Measurements from ENCODE around the gene NIFK.
"Not testable (repeated sequence)": the region's sequence is repeated elsewhere in the genome, so short reads cannot be mapped to it uniquely, and the experiment has no call there.

The NIFK gene

DNA sequence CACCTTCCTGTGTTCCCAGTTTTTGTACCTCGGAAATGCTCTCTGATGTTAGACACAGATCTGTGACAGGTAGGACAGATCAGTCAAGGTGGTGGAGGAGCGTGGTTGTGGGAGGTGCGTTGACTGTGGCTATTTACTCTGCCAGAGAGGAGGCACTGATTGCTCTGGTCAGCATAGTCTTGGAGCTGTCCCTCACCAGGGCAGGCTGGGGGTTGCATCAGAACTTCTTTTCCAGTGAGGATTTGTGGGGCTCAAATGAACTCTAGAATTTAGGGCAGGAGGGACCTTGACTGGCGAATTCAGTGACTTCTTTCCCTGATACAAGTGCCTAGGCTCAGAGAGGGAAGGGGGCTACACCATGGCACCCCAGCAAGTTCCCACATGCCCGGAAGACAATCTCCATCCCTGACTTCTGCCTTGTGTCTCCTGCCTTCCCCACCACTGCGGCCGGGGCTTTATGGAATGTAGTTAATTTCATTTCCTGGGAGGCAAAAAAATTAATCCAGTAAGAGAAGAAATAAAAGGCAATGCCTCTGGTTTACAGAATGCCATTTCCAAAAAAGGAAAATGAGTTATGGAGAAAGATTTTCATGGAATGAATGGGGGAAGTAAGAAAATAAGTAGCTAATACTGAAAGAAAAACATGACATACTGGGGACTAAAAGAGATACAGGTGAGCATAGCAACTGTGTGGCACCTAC, 26.1 kb downstream of the NIFK start:
- Mint-ChIP-seq H3K4me3 (no peak overlapping the region), H3K36me3 (no peaks in the 10 kb centered on the region), H3K27me3 (no peaks in the 10 kb centered on the region), H3K9me3 (ENCODE audit: low read depth) (no peaks in the 10 kb centered on the region), H3K4me1 (ENCODE audit: low read depth) (no peaks in the 10 kb centered on the region), H3K27ac (no peak overlapping the region)

DNA sequence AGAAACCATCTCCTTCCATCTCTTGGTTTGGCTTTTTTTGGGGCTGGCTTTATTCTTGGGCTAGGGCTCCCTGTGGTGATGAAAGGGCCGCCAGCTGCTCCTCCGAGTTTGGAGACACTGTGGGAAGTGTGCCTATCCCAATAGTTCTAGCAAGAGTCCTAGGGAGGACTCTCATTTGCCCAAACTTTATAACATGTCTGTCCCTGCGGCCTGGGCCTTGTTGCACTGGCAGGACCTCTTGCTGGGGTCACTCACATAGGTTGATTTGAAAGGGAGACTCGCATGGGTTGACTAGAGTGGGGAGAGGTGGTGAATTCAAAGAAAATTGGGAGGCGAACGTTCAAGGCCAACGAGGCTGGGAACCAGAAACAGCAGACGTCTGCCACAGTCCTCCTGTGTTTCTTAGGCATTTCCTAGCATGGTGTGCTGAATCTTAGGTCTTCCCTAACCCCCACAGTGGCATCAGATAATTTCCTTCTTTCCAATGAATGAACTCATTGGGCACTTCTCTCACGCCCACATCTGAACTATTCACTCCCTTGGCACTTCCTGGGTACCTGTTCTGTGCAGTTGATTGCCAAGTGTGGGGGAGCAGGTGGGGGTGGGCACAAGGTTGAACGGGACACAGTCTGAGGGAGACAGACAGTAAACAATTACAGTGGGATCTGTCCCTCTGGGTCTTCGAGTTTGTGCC, 26.8 kb downstream of the NIFK start:
- H3K36me3 Mint-ChIP-seq: no peaks in the 10 kb centered on the region

GRCh38 chr2:121707920-121708361, 28.7 kb downstream of the NIFK start:
- H3K9me3 Mint-ChIP-seq (ENCODE audit: low read depth): no peaks in the 10 kb centered on the region
- no peaks in the 10 kb centered on the region for H3K4me1 Mint-ChIP-seq (ENCODE audit: low read depth)
- H3K27me3 Mint-ChIP-seq: no peaks in the 10 kb centered on the region
- H3K27ac Mint-ChIP-seq: no peak overlapping the region
- H3K4me3 Mint-ChIP-seq: no peak overlapping the region
- no peaks in the 10 kb centered on the region for H3K36me3 Mint-ChIP-seq

More for the DNA sequence above, 26.8 kb downstream of the NIFK start:
- no peak overlapping the region for H3K4me3 Mint-ChIP-seq
- no peaks in the 10 kb centered on the region for H3K27me3 Mint-ChIP-seq
- H3K9me3 Mint-ChIP-seq (ENCODE audit: low read depth): no peaks in the 10 kb centered on the region
- H3K4me1 Mint-ChIP-seq (ENCODE audit: low read depth): no peaks in the 10 kb centered on the region
- no peak overlapping the region for H3K27ac Mint-ChIP-seq

- H3K9me3 Mint-ChIP-seq (ENCODE audit: low read depth): no peaks in the 10 kb centered on the region
- no peaks in the 10 kb centered on the region for H3K36me3 Mint-ChIP-seq
- no peak overlapping the region for H3K4me3 Mint-ChIP-seq
- no peaks in the 10 kb centered on the region for H3K27me3 Mint-ChIP-seq
- peaks cover 2% of the 10 kb centered on the region for H3K4me1 Mint-ChIP-seq (ENCODE audit: low read depth)
- H3K27ac Mint-ChIP-seq: no peak overlapping the region
These were observed 29.2 kb downstream of the NIFK start for GRCh38 chr2:121707344-121707919.

DNA sequence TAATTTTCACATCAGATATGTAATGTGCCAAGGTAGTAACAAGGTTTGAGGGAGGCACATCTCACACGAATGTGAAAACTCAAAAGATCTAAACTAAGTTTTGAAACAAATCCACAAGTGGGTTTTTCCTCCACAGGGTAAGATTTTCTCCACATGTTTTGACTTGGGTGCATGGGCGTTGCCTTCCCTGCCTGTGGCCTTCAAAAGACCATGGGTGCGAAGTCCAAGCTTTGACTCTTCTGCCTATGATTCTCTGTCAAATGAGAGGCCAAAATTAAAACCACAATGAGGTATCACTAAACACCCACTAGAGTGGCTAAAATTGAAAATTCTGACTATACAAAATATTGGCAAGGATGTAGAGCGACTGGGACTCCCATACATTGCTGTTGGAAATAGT, 30.7 kb downstream of the NIFK start:
- H3K27me3 Mint-ChIP-seq: no peaks in the 10 kb centered on the region

GRCh38 chr2:121705390-121705789, 31.3 kb downstream of the NIFK start:
- Mint-ChIP-seq H3K27me3 (no peaks in the 10 kb centered on the region), H3K27ac (no peak overlapping the region), H3K4me1 (ENCODE audit: low read depth) (peaks cover 13% of the 10 kb centered on the region), H3K36me3 (no peaks in the 10 kb centered on the region), H3K4me3 (no peak overlapping the region), H3K9me3 (ENCODE audit: low read depth) (no peaks in the 10 kb centered on the region)

More for the DNA sequence above, 30.7 kb downstream of the NIFK start:
- H3K27ac Mint-ChIP-seq: no peak overlapping the region
- peaks cover 8% of the 10 kb centered on the region for H3K4me1 Mint-ChIP-seq (ENCODE audit: low read depth)
- H3K9me3 Mint-ChIP-seq (ENCODE audit: low read depth): no peaks in the 10 kb centered on the region
- H3K36me3 Mint-ChIP-seq: no peaks in the 10 kb centered on the region
- H3K4me3 Mint-ChIP-seq: no peak overlapping the region

- peak overlapping the region; percentile 8 for H3K27ac Mint-ChIP-seq
- H3K4me1 Mint-ChIP-seq (ENCODE audit: low read depth): peaks cover 35% of the 10 kb centered on the region
- not testable (repeated sequence) for H3K4me3 Mint-ChIP-seq; H3K9me3 Mint-ChIP-seq (ENCODE audit: low read depth); H3K27me3 Mint-ChIP-seq; H3K36me3 Mint-ChIP-seq
These were observed 34.9 kb downstream of the NIFK start for GRCh38 chr2:121701761-121702160.

DNA sequence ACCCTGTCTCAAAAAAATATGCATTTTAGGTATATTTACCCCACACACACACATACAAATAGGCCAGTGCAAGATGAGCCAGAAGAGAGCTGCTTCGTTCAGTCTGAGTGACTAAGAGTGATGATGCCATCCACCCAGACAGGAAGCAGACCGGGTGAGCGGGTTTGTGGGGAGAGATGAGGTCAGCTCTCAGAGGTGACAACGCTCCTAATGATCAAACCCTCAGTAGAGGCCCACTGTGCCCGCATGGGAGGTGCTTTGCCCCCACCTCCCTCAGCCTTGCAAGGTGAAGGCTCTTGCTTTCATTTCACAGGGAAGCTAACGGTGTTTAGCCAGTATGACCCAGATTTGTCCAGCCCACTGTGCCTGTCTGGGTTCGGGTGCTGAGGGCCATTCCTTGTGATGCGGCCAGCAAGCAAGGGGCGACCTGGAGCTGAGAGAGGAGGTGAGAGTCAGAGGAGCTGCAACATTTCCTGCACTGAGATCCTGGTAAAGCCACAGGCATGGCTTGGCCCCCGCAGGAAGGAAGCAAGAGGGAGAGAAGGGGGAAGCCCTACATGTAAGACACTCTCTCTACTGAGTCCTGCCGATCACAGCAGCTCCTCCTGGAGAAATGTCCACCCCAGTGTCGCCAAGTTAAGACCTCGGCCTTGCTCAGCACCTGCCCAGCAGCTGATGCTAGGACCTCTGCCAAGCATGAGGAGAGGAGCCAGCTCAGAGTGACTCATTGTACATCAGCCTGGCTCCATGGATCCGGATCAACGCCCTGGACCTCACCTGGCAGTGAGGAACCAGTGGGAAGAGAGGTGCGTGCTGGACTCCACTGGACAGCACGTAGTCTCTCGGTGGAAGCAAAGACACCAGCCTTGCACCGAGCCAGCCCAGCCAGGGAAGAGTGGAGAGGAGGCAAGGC, 37.0 kb downstream of the NIFK start:
- H3K4me3 Mint-ChIP-seq: peak overlapping the region; percentile 88
- no peaks in the 10 kb centered on the region for H3K27me3 Mint-ChIP-seq
- peaks cover 35% of the 10 kb centered on the region for H3K4me1 Mint-ChIP-seq (ENCODE audit: low read depth)
- peak overlapping the region; percentile 96 for H3K27ac Mint-ChIP-seq
- no peaks in the 10 kb centered on the region for H3K36me3 Mint-ChIP-seq
- H3K9me3 Mint-ChIP-seq (ENCODE audit: low read depth): no peaks in the 10 kb centered on the region

GRCh38 chr2:121698318-121698930, 38.3 kb downstream of the NIFK start:
- H3K36me3 Mint-ChIP-seq: no peaks in the 10 kb centered on the region
- H3K27ac Mint-ChIP-seq: peak overlapping the region; percentile 96
- H3K4me1 Mint-ChIP-seq (ENCODE audit: low read depth): peaks cover 35% of the 10 kb centered on the region
- peak overlapping the region; percentile 46 for H3K4me3 Mint-ChIP-seq
- H3K27me3 Mint-ChIP-seq: no peaks in the 10 kb centered on the region
- H3K9me3 Mint-ChIP-seq (ENCODE audit: low read depth): no peaks in the 10 kb centered on the region

GRCh38 chr2:121697108-121697631, 39.5 kb downstream of the NIFK start:
- H3K36me3 Mint-ChIP-seq: no peaks in the 10 kb centered on the region
- H3K4me1 Mint-ChIP-seq (ENCODE audit: low read depth): peaks cover 33% of the 10 kb centered on the region
- H3K27me3 Mint-ChIP-seq: no peaks in the 10 kb centered on the region
- peak overlapping the region; percentile 31 for H3K4me3 Mint-ChIP-seq
- no peaks in the 10 kb centered on the region for H3K9me3 Mint-ChIP-seq (ENCODE audit: low read depth)
- H3K27ac Mint-ChIP-seq: peak overlapping the region; percentile 29

- Mint-ChIP-seq H3K27ac (no peak overlapping the region), H3K4me3 (no peak overlapping the region), H3K36me3 (no peaks in the 10 kb centered on the region), H3K9me3 (ENCODE audit: low read depth) (no peaks in the 10 kb centered on the region), H3K4me1 (ENCODE audit: low read depth) (peaks cover 32% of the 10 kb centered on the region), H3K27me3 (no peaks in the 10 kb centered on the region)
These were observed 40.2 kb downstream of the NIFK start for GRCh38 chr2:121696410-121696930.

DNA sequence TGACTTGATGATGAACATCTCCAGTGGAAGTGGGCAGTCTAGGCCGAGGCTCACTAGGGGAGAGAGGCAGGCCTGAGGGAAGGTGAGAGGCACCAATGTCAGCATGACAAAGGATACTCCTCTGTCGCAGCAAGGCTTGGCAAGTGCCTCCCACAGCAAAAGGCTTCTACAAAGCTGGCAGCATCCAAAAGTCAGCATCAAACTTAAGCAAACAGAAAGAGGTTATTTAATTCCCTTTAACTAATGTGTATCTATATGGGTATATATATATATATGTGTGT, 41.6 kb downstream of the NIFK start:
- H3K4me1 Mint-ChIP-seq (ENCODE audit: low read depth): peaks cover 19% of the 10 kb centered on the region
- H3K27me3 Mint-ChIP-seq: no peaks in the 10 kb centered on the region
- no peaks in the 10 kb centered on the region for H3K9me3 Mint-ChIP-seq (ENCODE audit: low read depth)
- no peak overlapping the region for H3K4me3 Mint-ChIP-seq
- H3K27ac Mint-ChIP-seq: no peak overlapping the region
- H3K36me3 Mint-ChIP-seq: no peaks in the 10 kb centered on the region

DNA sequence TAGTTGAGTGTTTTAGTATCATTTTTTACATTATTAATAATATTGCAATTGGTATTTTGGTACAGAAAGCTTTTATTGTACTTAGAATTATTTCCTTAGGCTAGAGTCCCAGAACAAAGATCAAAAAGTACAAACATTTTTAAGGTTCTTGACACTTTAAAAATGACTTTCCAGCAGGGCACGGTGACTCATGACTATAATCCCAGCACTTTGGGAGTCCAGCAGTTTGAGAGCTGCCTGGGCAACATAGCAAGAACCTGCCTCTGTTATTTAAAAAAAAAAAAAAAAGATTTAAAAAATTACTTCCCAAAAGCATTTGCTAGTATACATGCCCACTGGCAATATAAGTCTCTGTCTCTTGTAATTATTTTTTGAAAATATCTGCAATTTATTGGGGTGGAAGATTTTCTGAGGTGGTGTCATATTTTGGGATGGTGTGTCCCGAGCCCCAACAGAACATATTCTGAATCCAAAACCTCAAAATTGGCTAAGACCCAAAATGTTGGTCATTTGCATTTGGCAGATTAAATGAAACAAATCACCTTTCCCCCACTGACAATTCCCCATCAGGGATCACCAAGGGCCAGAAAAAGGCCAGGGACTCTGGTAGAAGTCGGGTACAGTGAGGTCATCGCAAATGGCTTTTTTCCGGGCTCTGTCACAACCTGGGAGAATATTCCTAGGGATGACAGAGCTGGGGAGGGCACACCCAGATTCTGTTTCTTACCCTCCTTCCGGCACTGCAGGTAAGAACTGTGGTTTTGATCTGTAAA, 42.1 kb downstream of the NIFK start:
- no peaks in the 10 kb centered on the region for H3K36me3 Mint-ChIP-seq
- H3K27ac Mint-ChIP-seq: no peak overlapping the region

GRCh38 chr2:121690572-121690971, 46.1 kb downstream of the NIFK start:
- not testable (repeated sequence) for H3K4me3 Mint-ChIP-seq; H3K9me3 Mint-ChIP-seq (ENCODE audit: low read depth); H3K27me3 Mint-ChIP-seq; H3K27ac Mint-ChIP-seq; H3K4me1 Mint-ChIP-seq (ENCODE audit: low read depth); H3K36me3 Mint-ChIP-seq

More for the DNA sequence above, 42.1 kb downstream of the NIFK start:
- Mint-ChIP-seq H3K4me3 (no peak overlapping the region), H3K4me1 (ENCODE audit: low read depth) (peaks cover 13% of the 10 kb centered on the region), H3K27me3 (no peaks in the 10 kb centered on the region), H3K9me3 (ENCODE audit: low read depth) (no peaks in the 10 kb centered on the region)

Data from activated naive CD8-positive, alpha-beta T cell (primary cell).